GM19452 (cell line): ENCODE measurements around the gene ACAD10.

Experiments used
- ATAC-seq: cut with Tn5 transposase; IDR thresholded peaks from one replicate; pipeline ENCODE4 v1.9.1; 2021; ENCODE audit not compliant: unreplicated experiment

Gene ACAD10

DNA sequence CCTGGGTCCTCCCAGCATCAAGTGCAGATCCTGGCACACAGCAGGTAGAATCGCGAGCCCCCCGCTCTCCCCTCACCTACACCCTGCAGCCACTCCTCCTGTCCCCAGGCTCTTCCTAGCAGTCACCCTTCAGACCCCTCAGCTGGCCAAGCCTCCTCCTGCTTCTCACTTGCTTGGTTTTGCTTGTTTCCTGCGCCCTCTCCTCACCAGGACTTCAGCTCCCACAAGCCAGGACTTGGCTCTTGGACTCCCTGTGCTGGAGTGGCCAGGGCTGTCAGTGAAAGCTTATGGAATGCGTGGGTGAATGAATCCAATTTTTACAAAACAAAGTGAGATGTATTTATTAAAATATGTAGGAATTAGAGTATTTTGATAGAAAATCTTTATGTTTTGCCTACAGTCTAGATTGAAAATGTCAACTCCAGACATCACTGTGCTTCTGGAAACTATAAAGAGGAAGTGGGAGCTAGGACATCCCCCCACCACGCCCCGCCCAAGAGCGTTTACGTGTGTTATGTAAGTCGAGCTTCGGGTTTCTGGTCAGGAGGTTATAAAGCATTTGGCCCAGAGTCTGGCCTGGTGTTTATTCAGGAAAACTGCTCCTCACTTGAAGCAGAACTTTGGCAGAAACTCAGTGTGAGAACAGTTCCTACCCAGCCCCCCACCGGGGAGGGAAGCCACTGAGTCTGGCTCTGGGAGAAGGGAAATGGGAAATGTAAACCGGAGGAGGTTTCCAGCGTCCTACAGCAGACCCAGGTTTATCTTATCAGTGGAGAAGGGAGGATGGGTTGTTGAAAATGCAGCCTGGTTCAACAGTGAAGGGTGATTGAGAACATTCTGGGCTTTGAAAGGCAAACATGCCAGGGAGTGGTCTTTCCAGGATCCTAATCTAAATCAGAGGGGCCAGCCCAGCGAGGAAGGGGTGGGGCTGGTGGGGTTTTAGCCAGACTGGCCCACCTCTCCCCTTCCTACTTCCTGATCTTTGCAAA, 89.6 kb downstream of the ACAD10 start:
- peak; percentile 68 for ATAC-seq

DNA sequence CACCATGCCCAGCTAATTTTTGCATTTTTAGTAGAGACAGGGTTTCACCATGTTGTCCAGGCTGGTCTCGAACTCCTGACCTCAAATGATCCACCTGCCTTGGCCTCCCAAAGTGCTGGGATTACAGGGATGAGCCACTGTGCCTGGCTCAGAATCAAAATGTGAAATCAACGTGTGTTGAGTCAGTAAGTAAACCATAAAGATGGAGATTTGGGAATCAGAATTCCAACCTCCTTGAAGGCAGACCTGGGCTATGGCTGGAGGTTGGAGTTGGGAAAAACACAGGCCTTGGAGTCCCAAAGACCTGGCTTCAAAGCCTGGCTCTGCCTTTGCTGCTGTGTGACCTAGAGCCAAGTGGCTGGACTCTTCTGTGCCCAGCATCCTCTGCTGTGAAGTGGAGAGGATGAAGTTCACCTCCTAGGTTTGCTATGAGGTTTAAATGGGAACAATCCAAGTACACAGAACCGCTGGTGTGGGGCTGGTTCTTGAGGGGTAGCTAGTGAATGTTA, 91.0 kb downstream of the ACAD10 start:
- no peak for ATAC-seq

DNA sequence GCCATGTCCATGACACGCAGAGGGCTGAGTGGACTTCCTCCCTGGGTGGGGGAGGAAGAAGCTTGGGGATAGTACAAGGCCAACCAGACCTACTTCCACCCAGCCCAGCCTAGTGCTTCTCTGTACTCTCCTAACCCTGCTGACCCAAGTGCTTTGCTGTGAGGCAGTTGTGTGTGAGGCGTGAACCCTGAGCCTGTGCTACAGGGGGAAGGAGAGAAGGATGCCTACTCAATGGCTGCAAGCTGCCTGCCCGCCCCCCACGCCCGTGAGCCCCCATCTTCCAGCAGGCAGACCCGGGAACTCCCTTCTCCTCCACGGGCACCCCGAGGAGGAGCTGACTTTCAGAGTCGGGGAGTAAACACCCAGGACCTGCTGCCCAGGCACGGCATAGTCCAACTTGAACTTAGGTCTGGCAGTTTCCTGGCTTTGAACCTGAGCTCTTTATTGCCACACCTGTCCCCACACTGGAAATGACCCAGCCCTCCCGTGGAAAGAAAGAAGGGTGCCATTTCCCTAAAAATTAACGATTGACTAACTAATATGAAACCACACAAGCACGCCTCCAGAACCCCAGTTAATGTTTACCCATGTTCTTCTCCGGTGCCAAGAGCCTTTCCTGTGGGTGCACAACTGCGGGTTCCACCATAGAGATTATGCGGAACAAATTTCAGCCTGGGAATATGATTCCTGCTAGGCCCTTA, 91.6 kb downstream of the ACAD10 start:
- ATAC-seq = no peak

DNA sequence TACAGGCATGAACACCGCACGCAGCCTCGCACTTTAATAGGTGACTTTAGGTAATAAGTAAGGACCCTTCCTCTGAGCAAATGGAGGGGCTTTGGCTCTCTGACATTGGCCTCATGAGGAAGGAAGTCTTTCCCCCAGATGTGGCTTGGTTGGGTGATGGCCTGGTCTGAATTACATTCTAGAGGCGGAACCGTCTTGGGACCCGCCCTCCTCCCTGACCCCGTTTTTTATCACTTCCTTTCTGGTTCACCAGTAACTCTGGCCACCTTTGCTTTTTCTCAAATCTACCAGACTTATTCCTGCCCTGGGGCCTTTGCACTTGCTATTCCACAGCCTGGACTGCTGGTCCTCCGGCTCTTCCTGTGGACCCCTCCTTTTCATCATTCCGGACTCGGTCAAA, 94.3 kb downstream of the ACAD10 start:
- no peak for ATAC-seq

DNA sequence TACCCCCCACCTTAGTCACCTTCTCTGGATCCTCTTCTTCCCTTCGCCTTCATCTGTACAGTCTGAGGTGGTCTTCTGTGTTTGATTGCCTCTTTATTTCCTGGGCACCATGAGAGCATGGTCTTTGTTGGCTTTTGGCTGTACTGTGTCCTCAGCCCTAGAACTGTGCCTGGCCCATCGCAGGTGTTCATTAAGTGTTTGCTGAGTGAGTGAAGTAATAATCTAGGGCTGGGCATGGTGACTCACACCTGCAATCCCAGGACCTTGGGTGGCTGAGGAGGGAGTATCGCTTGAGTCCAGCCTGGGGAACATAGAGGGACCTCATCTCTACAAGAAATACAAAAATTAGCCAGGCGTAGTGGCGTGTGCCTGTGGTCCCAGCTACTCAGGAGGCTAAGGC, 94.8 kb downstream of the ACAD10 start:
- no peak for ATAC-seq

DNA sequence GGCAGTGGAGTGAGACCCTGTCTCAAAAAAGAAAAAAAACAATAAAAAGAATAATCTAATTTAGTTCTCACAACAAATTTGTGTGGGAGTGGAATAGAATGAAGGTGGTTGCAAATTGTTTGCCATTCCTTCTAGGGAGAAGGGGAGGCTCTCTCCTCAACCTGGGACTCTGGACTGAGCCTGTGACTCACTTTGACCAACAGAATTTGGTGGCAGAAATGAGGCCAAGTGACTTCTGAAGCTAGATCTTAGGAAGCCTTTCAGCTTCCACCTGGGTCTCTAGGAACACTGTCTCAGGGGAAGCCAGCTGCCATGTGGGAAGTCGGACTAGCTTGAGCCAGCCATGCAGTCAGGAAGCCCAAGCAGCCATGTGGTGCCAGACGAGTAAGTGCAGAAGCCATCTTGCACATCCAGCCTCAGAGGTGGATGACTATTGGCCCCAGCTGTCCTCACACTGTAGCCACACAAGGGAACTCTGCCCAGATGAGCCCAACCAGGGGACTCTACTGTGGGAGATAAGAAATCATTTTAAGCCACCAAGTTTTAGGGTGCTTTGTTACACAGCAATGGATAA, 95.3 kb downstream of the ACAD10 start:
- ATAC-seq = no peak

DNA sequence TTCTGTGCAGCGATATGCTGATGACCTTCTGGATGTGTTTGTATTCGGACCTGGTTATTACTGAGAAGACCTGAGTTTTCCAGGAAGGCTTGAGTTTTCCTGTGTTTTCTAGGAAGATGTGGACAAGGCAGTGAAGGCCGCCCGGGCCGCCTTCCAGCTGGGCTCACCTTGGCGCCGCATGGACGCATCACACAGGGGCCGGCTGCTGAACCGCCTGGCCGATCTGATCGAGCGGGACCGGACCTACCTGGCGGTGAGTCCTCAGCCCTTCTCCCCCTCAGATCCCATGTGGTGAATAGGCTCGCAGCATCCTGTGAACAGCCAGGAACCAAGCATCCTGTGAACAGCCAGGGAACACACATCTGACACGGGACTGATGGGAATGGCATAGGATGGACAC, 97.2 kb downstream of the ACAD10 start:
- no peak for ATAC-seq

DNA sequence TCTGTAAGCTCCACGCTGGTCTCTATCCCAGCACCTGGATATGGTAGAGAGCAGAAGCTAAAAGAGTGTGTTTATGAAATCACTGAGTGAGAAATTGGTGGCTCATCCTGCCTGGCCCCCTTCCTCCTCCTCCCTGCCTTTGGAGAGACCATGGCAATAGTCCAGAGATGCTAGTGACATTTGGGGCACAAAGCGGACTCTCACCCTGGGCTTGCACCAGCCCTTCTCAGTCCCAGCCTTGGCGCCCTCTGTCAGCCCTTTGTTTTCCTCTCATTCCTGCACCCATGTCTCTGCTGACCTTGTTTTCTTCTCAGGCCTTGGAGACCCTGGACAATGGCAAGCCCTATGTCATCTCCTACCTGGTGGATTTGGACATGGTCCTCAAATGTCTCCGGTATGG, 99.1 kb downstream of the ACAD10 start:
- no peak for ATAC-seq

DNA sequence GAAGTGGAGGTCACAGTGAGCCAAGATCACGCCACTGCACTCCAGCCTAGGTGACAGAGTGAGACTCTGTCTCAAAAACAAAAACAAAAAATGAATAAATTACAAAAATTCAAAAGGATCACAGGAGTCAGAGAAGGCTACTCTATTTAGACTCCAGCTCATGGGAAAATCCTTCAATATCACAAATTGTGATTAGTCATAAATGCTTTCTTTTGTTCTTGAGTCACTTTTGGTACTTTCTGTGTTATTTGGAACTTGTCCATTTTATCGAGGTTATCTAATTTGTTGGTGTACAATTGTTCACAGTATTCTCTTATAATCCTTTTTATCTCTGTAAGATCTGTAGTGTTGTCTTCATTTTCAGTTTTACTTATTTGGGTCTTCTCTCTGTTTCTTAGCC, 99.8 kb downstream of the ACAD10 start:
- ATAC-seq = no peak

DNA sequence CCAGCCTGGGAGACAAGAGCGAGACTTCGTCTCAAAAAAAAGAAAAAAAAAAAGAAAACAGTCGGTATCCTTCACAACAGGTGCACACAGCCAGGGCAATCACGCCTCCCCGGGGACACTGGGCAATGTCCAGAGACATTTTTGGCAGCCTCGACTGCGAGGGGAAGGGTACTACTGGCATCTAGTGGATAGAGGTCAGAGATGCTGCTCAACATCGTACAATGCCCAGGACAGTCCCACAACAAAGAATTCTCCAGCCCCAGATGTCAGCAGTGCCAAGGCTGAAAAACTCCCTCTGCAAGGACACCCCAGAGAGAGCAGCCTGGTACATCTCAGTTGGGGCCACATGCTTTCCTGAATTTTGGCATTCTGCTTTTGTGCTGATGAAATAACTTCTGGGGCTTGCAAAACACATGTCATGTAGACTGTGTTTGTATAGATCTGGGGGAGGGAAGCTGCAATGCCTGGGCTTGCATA, 102.4 kb downstream of the ACAD10 start:
- ATAC-seq = no peak

DNA sequence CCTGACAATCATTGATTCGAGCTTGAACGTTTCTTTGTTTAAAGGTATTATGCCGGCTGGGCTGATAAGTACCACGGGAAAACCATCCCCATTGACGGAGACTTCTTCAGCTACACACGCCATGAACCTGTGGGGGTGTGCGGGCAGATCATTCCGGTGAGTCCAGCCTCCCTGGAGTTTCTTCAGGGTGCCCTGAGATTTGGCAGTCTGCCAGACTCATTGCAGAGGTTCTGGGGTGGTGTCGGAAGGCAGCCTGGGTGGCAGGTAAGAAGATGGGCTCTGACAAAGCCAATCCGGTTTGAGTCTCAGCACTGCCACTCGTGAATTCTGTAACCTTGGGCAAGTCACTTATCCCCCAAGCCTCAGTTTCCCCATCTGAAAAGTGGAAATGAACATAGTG, 103.9 kb downstream of the ACAD10 start:
- ATAC-seq = no peak

DNA sequence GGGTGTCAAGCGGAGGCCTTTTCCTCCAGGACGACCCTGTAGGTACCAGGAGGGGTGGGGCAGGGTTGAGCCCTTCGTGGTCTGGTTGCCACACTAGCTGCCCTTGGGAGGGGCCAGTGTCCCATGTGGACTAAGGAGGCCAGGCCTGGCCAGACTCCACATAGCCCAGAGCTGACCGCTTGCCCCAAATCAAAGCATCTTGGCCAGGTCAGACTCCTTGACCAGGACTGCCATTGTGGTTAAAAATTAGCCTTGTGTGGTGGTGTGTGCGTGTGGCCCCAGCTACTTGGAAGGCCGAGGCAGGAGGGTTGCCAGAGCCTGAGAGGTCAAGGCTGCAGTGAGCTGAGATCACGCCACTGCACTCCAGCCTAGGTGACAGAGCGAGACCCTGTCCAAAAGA, 105.7 kb downstream of the ACAD10 start:
- no peak for ATAC-seq

DNA sequence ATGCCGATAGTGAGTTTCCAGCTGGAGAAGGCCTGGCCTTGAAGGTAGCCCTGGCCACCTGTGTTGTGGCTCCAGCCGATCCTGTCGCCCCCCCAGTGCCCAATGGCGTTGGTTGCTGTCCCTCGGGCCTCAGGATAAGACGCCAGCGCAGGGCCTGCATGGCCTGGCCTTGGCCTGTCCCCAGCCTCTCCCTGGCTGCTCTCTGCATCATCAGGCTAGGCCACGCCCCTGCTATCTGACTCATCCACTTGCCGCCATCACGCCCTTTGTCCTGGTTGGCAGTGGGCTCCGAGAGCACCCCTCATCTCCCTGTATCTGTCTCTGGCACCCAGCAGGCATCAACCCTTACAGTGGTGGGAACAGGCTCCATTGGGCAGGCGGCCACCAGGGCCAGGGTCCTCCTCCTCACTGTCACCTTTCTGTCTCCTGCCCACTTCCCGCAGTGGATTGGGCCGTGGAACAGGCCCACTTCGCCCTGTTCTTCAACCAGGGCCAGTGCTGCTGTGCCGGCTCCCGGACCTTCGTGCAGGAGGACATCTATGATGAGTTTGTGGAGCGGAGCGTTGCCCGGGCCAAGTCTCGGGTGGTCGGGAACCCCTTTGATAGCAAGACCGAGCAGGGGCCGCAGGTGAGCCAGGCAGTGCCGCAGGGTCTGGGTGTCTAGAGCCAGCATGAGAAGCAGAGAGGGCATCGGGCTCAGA, 106.5 kb downstream of the ACAD10 start:
- no peak for ATAC-seq

DNA sequence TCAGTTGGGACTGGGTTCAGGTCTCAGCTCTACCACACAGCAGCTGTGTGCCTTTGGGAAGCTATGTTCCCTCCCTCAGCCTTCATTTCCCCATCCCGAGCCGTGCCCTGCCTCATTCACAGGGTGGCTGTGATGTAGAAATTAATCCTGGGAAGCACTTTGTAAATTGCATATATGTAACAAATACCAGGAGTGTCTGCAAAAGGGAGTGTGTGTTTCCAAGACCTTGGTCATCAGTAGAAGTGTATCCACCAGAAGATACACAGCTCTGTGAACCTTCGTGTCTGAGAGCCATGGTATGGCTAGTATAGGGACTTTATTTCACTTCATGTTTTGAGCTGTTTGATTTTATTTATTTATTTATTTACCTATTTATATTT, 107.0 kb downstream of the ACAD10 start:
- ATAC-seq = no peak

DNA sequence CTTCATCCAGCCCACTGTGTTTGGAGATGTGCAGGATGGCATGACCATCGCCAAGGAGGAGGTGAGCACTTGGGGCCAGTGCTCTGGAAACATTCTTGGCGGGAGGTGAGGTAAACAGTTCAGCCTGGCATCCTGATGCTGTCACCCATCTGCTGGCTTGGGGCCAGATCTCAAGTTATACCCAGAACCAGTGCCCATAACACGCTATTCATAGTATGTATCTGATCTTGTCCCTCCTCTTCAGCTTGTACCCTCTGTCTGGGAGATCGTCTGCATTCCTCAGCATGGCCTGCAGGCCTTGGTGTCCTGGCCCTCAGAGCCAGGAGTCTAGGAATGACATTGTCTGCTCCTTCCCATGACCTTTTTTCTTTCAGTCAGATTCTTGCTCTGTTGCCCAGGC, 112.3 kb downstream of the ACAD10 start:
- no peak for ATAC-seq

DNA sequence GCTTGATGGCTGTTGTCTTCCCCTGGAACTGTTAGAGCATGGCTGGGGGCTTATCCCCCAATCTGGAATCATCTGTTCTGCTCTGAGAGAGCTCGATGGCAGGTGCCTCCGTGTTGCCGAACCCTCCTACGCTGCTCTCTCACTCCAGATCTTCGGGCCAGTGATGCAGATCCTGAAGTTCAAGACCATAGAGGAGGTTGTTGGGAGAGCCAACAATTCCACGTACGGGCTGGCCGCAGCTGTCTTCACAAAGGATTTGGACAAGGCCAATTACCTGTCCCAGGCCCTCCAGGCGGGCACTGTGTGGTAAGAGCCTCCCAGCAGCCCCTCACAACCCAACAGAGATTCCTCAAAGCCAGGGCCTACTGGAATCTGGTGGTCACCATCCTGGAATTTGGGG, 113.9 kb downstream of the ACAD10 start:
- ATAC-seq = no peak

DNA sequence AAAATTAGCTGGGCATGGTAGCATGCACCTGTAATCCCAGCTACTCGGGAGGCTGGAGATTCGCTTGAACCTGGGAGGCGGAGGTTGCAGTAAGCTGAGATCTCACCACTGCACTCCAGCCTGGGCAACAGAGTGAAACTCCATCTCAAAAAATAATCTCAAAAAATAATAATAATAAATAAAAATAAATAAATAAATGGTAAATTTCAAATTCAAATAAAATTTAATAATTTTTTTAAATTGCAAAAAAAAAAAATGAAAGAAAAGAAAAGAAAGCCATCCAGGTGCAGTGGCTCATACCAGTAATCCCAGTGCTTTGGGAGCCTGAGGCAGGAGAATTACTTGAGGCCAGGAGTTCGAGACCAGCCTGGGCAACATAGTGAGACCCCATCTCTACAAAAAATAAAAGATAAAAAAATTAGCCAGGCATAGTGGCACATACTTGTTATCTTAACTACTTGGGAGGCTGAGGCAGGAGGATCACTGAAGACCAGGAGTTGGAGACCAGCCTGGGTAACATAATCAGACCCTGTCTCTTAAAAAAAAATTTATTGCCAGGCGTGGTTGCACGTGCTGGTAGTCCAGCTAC, 117.3 kb downstream of the ACAD10 start:
- ATAC-seq = no peak

DNA sequence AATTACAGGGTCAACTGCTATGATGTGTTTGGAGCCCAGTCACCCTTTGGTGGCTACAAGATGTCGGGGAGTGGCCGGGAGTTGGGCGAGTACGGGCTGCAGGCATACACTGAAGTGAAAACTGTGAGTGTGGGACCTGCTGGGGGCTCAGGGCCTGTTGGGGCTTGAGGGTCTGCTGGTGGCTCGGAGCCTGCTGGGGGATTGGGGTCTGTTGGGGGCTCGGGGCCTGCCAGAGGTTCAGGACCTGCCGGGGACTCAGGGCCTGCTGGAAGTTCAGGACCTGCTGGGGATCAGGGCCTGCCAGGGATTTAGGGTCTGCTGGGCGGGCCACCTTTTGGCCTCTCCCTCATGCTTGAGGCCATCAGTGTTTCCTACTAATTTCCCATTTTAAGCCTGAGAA, 118.0 kb downstream of the ACAD10 start:
- ATAC-seq = no peak

DNA sequence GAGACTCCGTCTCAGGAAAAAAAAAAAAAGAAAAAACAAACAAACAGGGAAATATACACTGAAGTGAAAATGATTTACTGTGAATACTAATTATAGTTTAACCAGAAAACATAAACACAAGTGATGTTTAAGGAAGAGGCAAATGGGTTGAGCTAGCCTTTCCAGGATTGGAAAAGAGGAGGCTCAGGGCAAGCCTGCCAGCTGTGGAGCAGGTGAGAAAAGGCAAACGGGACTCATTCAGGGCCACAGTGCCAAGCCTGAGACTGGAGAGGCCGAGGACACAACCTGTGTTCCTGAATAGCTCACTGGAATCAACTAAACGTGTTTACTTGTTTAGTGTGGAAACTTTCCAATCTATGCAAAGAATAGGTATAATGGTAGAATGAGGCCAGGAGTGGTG, 120.5 kb downstream of the ACAD10 start:
- no peak for ATAC-seq
